Hepatocyte (in vitro differentiated cells): ENCODE measurements around the gene ANKRD30A.

Experiments
- CTCF ChIP-seq: fragments of 200-600 bp; sonication (generic); IDR thresholded peaks from 2 replicates; pipeline ENCODE4 v1.5.1; 2016; ENCODE audit warnings: antibody characterized with exemption, mild to moderate bottlenecking; ENCODE audit not compliant: poor library complexity
- EZH2 ChIP-seq: fragments of 200-600 bp; sonication (generic); IDR thresholded peaks from 2 replicates; pipeline ENCODE4 v1.6.1; 2016; ENCODE audit warnings: antibody characterized with exemption, mild to moderate bottlenecking, borderline replicate concordance
- EZH2phosphoT487 ChIP-seq: fragments of 200-600 bp; sonication (generic); IDR thresholded peaks from one replicate; pipeline ENCODE4 v1.6.1; 2018; ENCODE audit warnings: antibody characterized with exemption, mild to moderate bottlenecking, low read depth, moderate library complexity; ENCODE audit not compliant: unreplicated experiment, severe bottlenecking

- TF ChIP-seq CTCF (no peak), EZH2phosphoT487 (no peak), EZH2 (no peak)
Measured at GRCh38 chr10:37379991-37380390, 254.6 kb downstream of the ANKRD30A start.
